ENCODE measurements around the gene CERS6. TPM values are rescaled to one million over a fixed set of nuclear protein-coding genes. Genes with fewer than 3 reads are reported as not detected.

The CERS6 gene
- total RNA-seq, 1 donor from 2014 or later: 66.5 TPM

GRCh38 chr2:168445960-168446359, 10.1 kb upstream of the CERS6 start:
- Mint-ChIP-seq H3K27me3 (ENCODE audit: low read depth) (no peaks in the 10 kb centered on the region), H3K9me3 (peaks cover 31% of the 10 kb centered on the region), H3K27ac (no peak overlapping the region), H3K4me1 (peaks cover 23% of the 10 kb centered on the region), H3K4me3 (no peak overlapping the region), H3K36me3 (peaks cover 14% of the 10 kb centered on the region)
- TF ChIP-seq, protein P1, sequence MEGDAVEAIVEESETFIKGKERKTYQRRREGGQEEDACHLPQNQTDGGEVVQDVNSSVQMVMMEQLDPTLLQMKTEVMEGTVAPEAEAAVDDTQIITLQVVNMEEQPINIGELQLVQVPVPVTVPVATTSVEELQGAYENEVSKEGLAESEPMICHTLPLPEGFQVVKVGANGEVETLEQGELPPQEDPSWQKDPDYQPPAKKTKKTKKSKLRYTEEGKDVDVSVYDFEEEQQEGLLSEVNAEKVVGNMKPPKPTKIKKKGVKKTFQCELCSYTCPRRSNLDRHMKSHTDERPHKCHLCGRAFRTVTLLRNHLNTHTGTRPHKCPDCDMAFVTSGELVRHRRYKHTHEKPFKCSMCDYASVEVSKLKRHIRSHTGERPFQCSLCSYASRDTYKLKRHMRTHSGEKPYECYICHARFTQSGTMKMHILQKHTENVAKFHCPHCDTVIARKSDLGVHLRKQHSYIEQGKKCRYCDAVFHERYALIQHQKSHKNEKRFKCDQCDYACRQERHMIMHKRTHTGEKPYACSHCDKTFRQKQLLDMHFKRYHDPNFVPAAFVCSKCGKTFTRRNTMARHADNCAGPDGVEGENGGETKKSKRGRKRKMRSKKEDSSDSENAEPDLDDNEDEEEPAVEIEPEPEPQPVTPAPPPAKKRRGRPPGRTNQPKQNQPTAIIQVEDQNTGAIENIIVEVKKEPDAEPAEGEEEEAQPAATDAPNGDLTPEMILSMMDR (IDR thresholded peaks at IDR 0.05; ENCODE audit: unreplicated experiment): no peak
- DNase-seq (ENCODE audit: low spot score in 2 of 2, unreplicated experiment in 2 of 2): no peak

DNA sequence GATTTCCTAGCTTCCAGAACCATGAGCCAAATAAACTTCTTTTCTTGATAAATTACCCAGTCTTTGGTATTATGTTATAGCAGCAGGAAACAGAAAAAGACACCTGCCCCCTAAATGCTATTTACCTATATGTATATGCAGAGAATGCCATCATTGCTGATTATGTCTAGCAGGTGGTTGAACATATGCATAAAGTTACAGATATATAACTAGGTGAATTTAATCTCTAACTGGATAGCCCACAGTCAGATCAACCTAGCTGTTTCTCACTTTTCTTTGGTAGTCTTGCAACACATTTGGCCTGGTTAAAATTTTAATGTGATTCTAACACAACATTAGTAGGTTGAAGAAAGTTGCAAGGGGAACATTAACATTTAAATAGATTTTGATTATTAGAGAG, 7.1 kb upstream of the CERS6 start:
- Mint-ChIP-seq H3K4me3 (no peak overlapping the region), H3K9me3 (peaks cover 31% of the 10 kb centered on the region), H3K36me3 (peaks cover 14% of the 10 kb centered on the region), H3K27me3 (ENCODE audit: low read depth) (no peaks in the 10 kb centered on the region), H3K4me1 (peaks cover 18% of the 10 kb centered on the region), H3K27ac (peak overlapping the region; percentile 52)
- DNase-seq (ENCODE audit: low spot score in 2 of 2, unreplicated experiment in 2 of 2): no peak
- TF ChIP-seq, protein P1 (IDR thresholded peaks at IDR 0.05; ENCODE audit: unreplicated experiment): no peak

DNA sequence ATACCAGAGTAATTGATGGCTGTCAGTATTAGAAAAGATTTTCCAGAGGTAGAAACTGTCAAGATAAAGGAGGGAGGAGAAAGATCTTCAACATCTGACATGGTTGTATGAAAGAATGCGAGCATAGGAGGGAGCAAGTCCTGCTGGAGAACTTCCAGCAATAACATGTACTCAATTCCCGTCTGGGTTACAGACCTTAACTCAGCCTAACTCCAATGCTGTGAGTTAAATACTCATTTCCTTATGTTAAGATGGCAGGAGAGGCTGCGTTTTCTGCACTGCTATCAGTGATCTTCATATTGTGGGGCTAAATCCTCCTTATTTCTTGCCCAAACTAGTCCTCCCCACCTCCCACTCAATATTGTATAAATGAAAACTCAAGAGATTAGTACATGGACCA, 6.7 kb upstream of the CERS6 start:
- H3K9me3 Mint-ChIP-seq: peaks cover 27% of the 10 kb centered on the region

DNA sequence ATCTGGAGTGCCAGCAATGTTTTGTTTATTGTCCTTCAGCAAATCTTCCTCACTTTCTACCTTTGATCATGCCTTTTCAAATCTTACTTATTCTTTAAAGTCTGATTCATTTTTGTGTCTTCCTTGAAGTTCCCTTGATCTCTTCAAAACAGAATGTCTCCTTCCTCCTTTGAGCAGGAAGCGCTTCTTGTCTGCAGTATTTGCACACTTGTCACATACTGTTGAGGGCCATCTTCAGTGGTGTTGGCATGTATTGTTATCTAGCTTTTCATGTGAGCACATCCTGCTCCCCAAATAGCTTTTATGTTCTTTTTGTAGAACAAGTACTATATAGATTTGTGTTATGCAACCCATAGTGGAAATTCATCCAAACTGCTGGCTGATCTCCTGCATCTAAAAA, 5.9 kb upstream of the CERS6 start:
- Mint-ChIP-seq H3K4me3 (no peak overlapping the region), H3K36me3 (peaks cover 10% of the 10 kb centered on the region), H3K4me1 (peaks cover 18% of the 10 kb centered on the region), H3K9me3 (peaks cover 21% of the 10 kb centered on the region), H3K27ac (peak overlapping the region; percentile 13), H3K27me3 (ENCODE audit: low read depth) (no peaks in the 10 kb centered on the region)
- no peak for DNase-seq (ENCODE audit: low spot score in 2 of 2, unreplicated experiment in 2 of 2)
- TF ChIP-seq, protein P1 (IDR thresholded peaks at IDR 0.05; ENCODE audit: unreplicated experiment): no peak

More for the DNA sequence above, 6.7 kb upstream of the CERS6 start:
- Mint-ChIP-seq H3K4me3 (no peak overlapping the region), H3K4me1 (peaks cover 18% of the 10 kb centered on the region), H3K36me3 (peaks cover 11% of the 10 kb centered on the region), H3K27ac (peak overlapping the region; percentile 52), H3K27me3 (ENCODE audit: low read depth) (no peaks in the 10 kb centered on the region)
- DNase-seq (ENCODE audit: low spot score in 2 of 2, unreplicated experiment in 2 of 2): no peak
- TF ChIP-seq, protein P1 (IDR thresholded peaks at IDR 0.05; ENCODE audit: unreplicated experiment): no peak

- no peak for DNase-seq (ENCODE audit: low spot score in 2 of 2, unreplicated experiment in 2 of 2)
- TF ChIP-seq, protein P1 (IDR thresholded peaks at IDR 0.05; ENCODE audit: unreplicated experiment): no peak
- no peaks in the 10 kb centered on the region for H3K27me3 Mint-ChIP-seq (ENCODE audit: low read depth)
- H3K9me3 Mint-ChIP-seq: peaks cover 19% of the 10 kb centered on the region
- peaks cover 10% of the 10 kb centered on the region for H3K36me3 Mint-ChIP-seq
- no peak overlapping the region for H3K4me3 Mint-ChIP-seq
- H3K4me1 Mint-ChIP-seq: peaks cover 18% of the 10 kb centered on the region
- H3K27ac Mint-ChIP-seq: no peak overlapping the region
Measured at GRCh38 chr2:168450732-168451131, 5.3 kb upstream of the CERS6 start.

DNA sequence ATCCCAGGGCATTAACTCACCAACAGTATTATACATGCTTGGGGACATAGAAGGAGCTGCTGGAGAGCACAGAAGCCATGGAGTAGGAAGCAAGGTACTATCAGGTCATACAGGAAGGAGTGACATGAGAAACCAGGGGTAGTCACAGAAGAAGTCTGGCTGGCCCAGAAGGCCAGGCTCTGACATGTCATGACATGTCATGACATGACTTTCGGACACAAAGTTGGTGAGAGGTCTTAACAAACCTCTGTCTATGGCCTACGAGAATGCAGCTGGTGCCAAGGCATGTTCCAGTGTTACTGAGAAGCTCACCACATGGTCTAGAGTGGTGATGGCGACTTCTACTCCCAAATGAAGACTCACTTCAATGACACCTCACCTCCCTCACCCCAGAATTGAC, 3.3 kb upstream of the CERS6 start:
- H3K27ac Mint-ChIP-seq: no peak overlapping the region
- no peaks in the 10 kb centered on the region for H3K36me3 Mint-ChIP-seq
- peaks cover 20% of the 10 kb centered on the region for H3K4me1 Mint-ChIP-seq
- TF ChIP-seq, protein P1 (IDR thresholded peaks at IDR 0.05; ENCODE audit: unreplicated experiment): no peak
- no peak for DNase-seq (ENCODE audit: low spot score in 2 of 2, unreplicated experiment in 2 of 2)
- H3K9me3 Mint-ChIP-seq: peaks cover 3% of the 10 kb centered on the region
- H3K4me3 Mint-ChIP-seq: no peak overlapping the region
- no peaks in the 10 kb centered on the region for H3K27me3 Mint-ChIP-seq (ENCODE audit: low read depth)
